ENCODE data around the gene GFOD1.

The GFOD1 gene

GRCh38 chr6:13425943-13426931 lies 61.2 kb downstream of the GFOD1 start:
- Histone ChIP-seq H3K4me1 (ENCODE audit: control insufficient read depth, low read length) (peaks cover 23% of the 10 kb centered on the region), H4K20me1 (ENCODE audit: control insufficient read depth, insufficient read depth, low read depth, low read length) (no peaks in the 10 kb centered on the region), H3K9me3 (ENCODE audit: control insufficient read depth, insufficient read depth, low read length) (no peaks in the 10 kb centered on the region), H3K27ac (ENCODE audit: low read depth, low read length) (no peak overlapping the region), H3K4me3 (ENCODE audit: low read length) (no peak overlapping the region), H3K27me3 (ENCODE audit: control insufficient read depth, low read length) (no peaks in the 10 kb centered on the region), H3F3A (ENCODE audit: control insufficient read depth, insufficient read depth) (no peaks in the 10 kb centered on the region), H3K9me2 (replicated peaks; ENCODE audit: control insufficient read depth, low read length) (no peaks in the 10 kb centered on the region), H3K4me2 (ENCODE audit: low read length) (no peak overlapping the region), H3K36me3 (ENCODE audit: control insufficient read depth, low read length) (no peaks in the 10 kb centered on the region), H3K79me2 (ENCODE audit: control insufficient read depth, low read length) (no peaks in the 10 kb centered on the region)
- TF ChIP-seq CTCF (IDR thresholded peaks at IDR 0.05; ENCODE audit: low read depth, low read length, poor library complexity, severe bottlenecking) (no peak), EZH2phosphoT487 (IDR thresholded peaks at IDR 0.05; ENCODE audit: borderline replicate concordance, low read length) (no peak)

GRCh38 chr6:13425270-13425873 lies 62.0 kb downstream of the GFOD1 start:
- no peaks in the 10 kb centered on the region for H3K27me3 ChIP-seq (ENCODE audit: control insufficient read depth, low read length)
- H3K4me1 ChIP-seq (ENCODE audit: control insufficient read depth, low read length): peaks cover 31% of the 10 kb centered on the region
- no peak for TF ChIP-seq CTCF (IDR thresholded peaks at IDR 0.05; ENCODE audit: low read depth, low read length, poor library complexity, severe bottlenecking)
- no peak for TF ChIP-seq EZH2phosphoT487 (IDR thresholded peaks at IDR 0.05; ENCODE audit: borderline replicate concordance, low read length)
- H3K4me3 ChIP-seq (ENCODE audit: low read length): no peak overlapping the region
- no peaks in the 10 kb centered on the region for H4K20me1 ChIP-seq (ENCODE audit: control insufficient read depth, insufficient read depth, low read depth, low read length)
- H3K36me3 ChIP-seq (ENCODE audit: control insufficient read depth, low read length): no peaks in the 10 kb centered on the region
- H3K9me3 ChIP-seq (ENCODE audit: control insufficient read depth, insufficient read depth, low read length): no peaks in the 10 kb centered on the region
- H3K79me2 ChIP-seq (ENCODE audit: control insufficient read depth, low read length): no peaks in the 10 kb centered on the region
- no peak overlapping the region for H3K27ac ChIP-seq (ENCODE audit: low read depth, low read length)
- no peaks in the 10 kb centered on the region for H3K9me2 ChIP-seq (replicated peaks; ENCODE audit: control insufficient read depth, low read length)
- H3K4me2 ChIP-seq (ENCODE audit: low read length): no peak overlapping the region
- H3F3A ChIP-seq (ENCODE audit: control insufficient read depth, insufficient read depth): no peaks in the 10 kb centered on the region

GRCh38 chr6:13423252-13423651 lies 64.1 kb downstream of the GFOD1 start:
- Histone ChIP-seq H3K27me3 (ENCODE audit: control insufficient read depth, low read length) (no peaks in the 10 kb centered on the region), H3K9me2 (replicated peaks; ENCODE audit: control insufficient read depth, low read length) (no peaks in the 10 kb centered on the region), H3K36me3 (ENCODE audit: control insufficient read depth, low read length) (no peaks in the 10 kb centered on the region), H3K4me1 (ENCODE audit: control insufficient read depth, low read length) (peaks cover 25% of the 10 kb centered on the region), H3K79me2 (ENCODE audit: control insufficient read depth, low read length) (no peaks in the 10 kb centered on the region), H3F3A (ENCODE audit: control insufficient read depth, insufficient read depth) (no peaks in the 10 kb centered on the region), H3K4me2 (ENCODE audit: low read length) (no peak overlapping the region), H3K27ac (ENCODE audit: low read depth, low read length) (no peak overlapping the region), H3K9me3 (ENCODE audit: control insufficient read depth, insufficient read depth, low read length) (no peaks in the 10 kb centered on the region), H3K4me3 (ENCODE audit: low read length) (no peak overlapping the region), H4K20me1 (ENCODE audit: control insufficient read depth, insufficient read depth, low read depth, low read length) (no peaks in the 10 kb centered on the region)
- no peak for TF ChIP-seq CTCF (IDR thresholded peaks at IDR 0.05; ENCODE audit: low read depth, low read length, poor library complexity, severe bottlenecking)
- no peak for TF ChIP-seq EZH2phosphoT487 (IDR thresholded peaks at IDR 0.05; ENCODE audit: borderline replicate concordance, low read length)
